NB4 (cell line): ENCODE data around the gene ETV6.

Experiments
- MYC ChIP-seq: IDR thresholded peaks from 2 replicates; pipeline ENCODE4 v1.6.1; 2011; ENCODE audit warnings: low read depth, low read length
- POLR2A ChIP-seq: IDR thresholded peaks from 2 replicates; pipeline ENCODE4 v1.6.1; 2011; ENCODE audit warnings: mild to moderate bottlenecking; ENCODE audit not compliant: insufficient read length; ENCODE audit errors: extremely low read depth
- TF ChIP-seq, protein P1 (sequence below): IDR thresholded peaks from one replicate; pipeline ENCODE4 v1.5.1; 2012; ENCODE audit warnings: low read depth, low read length

DNA sequence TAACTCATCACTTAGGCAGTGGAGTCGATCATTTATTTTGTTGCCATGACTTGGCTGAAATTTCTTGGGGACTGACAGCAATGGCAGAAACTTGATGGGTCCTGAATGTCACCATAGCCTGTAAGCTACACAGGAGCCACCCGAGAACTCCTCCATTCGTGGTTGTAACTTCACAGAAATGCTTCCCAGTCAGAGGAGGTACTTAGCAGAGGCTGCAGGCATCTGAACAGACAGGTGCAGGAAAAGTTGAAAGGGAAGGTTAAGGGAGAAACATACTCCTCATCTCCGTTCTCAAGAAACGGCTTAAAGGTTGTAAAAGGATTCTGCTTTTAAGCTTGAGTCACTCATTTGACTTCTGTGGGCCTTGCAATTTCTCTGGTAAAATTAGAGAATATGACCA is 47.7 kb downstream of the ETV6 start:
- TF ChIP-seq, protein P1, sequence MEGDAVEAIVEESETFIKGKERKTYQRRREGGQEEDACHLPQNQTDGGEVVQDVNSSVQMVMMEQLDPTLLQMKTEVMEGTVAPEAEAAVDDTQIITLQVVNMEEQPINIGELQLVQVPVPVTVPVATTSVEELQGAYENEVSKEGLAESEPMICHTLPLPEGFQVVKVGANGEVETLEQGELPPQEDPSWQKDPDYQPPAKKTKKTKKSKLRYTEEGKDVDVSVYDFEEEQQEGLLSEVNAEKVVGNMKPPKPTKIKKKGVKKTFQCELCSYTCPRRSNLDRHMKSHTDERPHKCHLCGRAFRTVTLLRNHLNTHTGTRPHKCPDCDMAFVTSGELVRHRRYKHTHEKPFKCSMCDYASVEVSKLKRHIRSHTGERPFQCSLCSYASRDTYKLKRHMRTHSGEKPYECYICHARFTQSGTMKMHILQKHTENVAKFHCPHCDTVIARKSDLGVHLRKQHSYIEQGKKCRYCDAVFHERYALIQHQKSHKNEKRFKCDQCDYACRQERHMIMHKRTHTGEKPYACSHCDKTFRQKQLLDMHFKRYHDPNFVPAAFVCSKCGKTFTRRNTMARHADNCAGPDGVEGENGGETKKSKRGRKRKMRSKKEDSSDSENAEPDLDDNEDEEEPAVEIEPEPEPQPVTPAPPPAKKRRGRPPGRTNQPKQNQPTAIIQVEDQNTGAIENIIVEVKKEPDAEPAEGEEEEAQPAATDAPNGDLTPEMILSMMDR = no peak
- no peak for TF ChIP-seq POLR2A
- no peak for TF ChIP-seq MYC
